Right atrium auricular region (tissue), 2 donors: ENCODE data around the gene EN2. TPM values are rescaled to one million over a fixed set of nuclear protein-coding genes. Genes with fewer than 3 reads are reported as not detected.

Experiments used
- DNase-seq: peaks from one replicate; pipeline ENCODE4 v3.0.0-alpha.2; 2019; ENCODE audit warnings: low spot score
- H3K27ac ChIP-seq, 2 donors: fragments of 200-600 bp; sonication (generic); 1 replicate in 1 of 2; 2 replicates in 1 of 2; pipeline ENCODE4 v1.5.1; 2016 to 2019
- H3K27me3 ChIP-seq, 2 donors: fragments of 200-600 bp; sonication (generic); one replicate each; pipeline versions ENCODE4 v1.5.1 to v1.6.0; 2017 to 2019
- H3K36me3 ChIP-seq: fragments of 200-600 bp; sonication (generic); one replicate; pipeline ENCODE4 v1.5.1; 2016
- H3K4me1 ChIP-seq, 2 donors: fragments of 200-600 bp; sonication (generic); one replicate each; pipeline versions ENCODE4 v1.5.1 to v1.6.0; 2017 to 2019
- H3K4me3 ChIP-seq, 2 donors: fragments of 200-600 bp; sonication (generic); 1 replicate in 1 of 2; 2 replicates in 1 of 2; pipeline ENCODE4 v1.5.1; 2017 to 2019; ENCODE audit warnings: mild to moderate bottlenecking in 1 of 2, moderate library complexity in 1 of 2
- H3K9me3 ChIP-seq, 2 donors: fragments of 200-600 bp; sonication (generic); one replicate each; pipeline ENCODE4 v1.5.1; 2019
- total RNA-seq, 2 donors: library from RNA; depleted of rRNA; stranded (reverse); fragments of >200 nt; gene quantifications; one replicate each; pipeline ENCODE4 v1.1.0, GENCODE V29; 2016
- TF ChIP-seq, protein P1 (sequence below), 2 donors: fragments of 200-600 bp; sonication (generic); IDR thresholded peaks; one replicate each; pipeline ENCODE4 v1.5.1; 2019; ENCODE audit warnings: antibody characterized with exemption in 2 of 2

Gene EN2
- total RNA-seq, 2 donors from 2014 or later: not detected

DNA sequence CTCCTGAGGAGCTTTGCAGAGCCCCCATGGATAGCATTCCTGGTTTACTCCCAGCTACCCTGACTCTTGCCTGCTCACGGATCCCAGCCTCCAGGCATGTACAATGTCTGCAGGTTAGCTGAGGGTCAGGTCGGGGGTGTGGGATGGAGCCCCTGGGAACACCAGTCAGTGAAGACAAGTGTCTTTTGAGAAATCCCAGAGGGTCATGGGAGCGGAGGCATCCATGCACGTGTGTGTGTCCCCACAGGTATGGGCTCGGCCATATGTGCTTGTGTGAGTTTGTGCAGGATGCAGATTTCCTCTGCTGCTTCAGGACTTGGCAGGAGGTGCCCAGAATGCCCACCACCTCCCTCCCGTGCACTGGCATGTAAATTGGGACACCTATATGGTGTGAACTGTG lies 28.3 kb upstream of the EN2 start:
- Histone ChIP-seq H3K4me1 (no peaks in the 10 kb centered on the region), H3K4me3 (no peak overlapping the region), H3K36me3 (no peaks in the 10 kb centered on the region), H3K27me3 (no peaks in the 10 kb centered on the region), H3K27ac (no peak overlapping the region), H3K9me3 (no peaks in the 10 kb centered on the region)
- no peak for DNase-seq
- TF ChIP-seq, protein P1, sequence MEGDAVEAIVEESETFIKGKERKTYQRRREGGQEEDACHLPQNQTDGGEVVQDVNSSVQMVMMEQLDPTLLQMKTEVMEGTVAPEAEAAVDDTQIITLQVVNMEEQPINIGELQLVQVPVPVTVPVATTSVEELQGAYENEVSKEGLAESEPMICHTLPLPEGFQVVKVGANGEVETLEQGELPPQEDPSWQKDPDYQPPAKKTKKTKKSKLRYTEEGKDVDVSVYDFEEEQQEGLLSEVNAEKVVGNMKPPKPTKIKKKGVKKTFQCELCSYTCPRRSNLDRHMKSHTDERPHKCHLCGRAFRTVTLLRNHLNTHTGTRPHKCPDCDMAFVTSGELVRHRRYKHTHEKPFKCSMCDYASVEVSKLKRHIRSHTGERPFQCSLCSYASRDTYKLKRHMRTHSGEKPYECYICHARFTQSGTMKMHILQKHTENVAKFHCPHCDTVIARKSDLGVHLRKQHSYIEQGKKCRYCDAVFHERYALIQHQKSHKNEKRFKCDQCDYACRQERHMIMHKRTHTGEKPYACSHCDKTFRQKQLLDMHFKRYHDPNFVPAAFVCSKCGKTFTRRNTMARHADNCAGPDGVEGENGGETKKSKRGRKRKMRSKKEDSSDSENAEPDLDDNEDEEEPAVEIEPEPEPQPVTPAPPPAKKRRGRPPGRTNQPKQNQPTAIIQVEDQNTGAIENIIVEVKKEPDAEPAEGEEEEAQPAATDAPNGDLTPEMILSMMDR (IDR thresholded peaks at IDR 0.05): no peak

DNA sequence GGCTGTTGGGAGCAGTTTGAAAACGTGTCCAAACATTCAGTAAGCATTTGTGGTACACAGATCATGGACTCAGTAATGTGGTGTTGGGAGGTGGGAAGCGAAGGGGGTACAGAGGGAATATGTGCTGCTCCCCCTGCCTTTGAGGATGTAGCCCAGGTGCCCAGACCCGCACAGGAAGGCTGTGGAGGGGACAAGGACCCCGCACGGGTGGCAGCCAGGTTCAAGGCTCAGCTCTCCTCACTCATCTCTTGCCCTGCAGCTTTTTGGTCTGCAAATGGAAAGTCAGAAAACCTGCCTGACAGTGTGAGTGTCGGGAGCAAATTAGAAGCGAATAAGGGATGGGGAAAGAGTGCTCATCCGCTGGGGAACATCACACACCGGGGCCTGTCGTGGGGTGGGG lies 27.3 kb upstream of the EN2 start:
- no peaks in the 10 kb centered on the region for H3K9me3 ChIP-seq
- DNase-seq: no peak
- H3K4me1 ChIP-seq: no peaks in the 10 kb centered on the region
- H3K27ac ChIP-seq: no peak overlapping the region
- no peaks in the 10 kb centered on the region for H3K36me3 ChIP-seq
- TF ChIP-seq, protein P1 (IDR thresholded peaks at IDR 0.05): no peak
- no peak overlapping the region for H3K4me3 ChIP-seq
- no peaks in the 10 kb centered on the region for H3K27me3 ChIP-seq

DNA sequence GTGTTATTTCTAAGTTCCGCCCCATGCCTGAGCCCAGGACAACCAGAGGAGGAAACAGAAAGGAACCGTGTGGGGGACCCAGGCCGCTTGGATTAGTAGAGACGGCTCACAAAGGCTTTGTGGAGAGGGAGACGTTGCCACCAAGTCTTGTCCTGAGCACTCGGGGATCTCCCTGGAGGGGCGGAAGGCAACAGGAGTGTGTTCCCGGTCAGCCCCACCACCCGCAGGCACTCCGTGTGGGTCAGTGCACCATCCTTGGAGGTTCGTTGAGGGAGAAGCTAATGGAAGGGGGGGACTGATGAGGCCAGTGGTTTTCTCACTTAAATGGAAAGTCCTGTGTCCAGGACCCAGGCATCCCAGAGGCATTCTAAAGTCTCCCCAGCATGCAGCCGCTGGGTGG lies 26.7 kb upstream of the EN2 start:
- Histone ChIP-seq H3K27me3 (no peaks in the 10 kb centered on the region), H3K9me3 (no peaks in the 10 kb centered on the region), H3K27ac (no peak overlapping the region), H3K4me1 (no peaks in the 10 kb centered on the region), H3K4me3 (no peak overlapping the region), H3K36me3 (no peaks in the 10 kb centered on the region)
- no peak for DNase-seq
- TF ChIP-seq, protein P1 (IDR thresholded peaks at IDR 0.05): no peak

DNA sequence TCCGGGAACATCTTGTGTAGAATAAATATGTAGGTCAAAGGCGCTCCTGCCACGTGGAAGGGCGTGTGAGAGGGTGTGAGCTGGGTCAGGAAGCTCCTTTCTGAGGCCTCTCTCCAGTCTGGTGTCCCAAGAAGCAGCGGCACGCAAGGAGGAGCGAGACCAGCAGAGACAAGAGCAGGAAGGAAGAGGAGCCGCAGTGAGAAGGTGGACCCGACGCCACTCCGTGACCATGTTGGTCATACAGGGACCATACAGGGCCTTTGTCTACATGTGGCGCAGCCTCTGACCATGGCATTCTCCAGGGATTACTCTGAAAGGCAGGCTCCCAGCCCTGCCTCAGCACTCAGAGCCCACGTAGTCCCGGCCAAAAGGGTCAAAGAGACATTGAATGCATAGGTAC lies 26.2 kb upstream of the EN2 start:
- H3K4me3 ChIP-seq: no peak overlapping the region
- TF ChIP-seq, protein P1 (IDR thresholded peaks at IDR 0.05): no peak
- DNase-seq: no peak

DNA sequence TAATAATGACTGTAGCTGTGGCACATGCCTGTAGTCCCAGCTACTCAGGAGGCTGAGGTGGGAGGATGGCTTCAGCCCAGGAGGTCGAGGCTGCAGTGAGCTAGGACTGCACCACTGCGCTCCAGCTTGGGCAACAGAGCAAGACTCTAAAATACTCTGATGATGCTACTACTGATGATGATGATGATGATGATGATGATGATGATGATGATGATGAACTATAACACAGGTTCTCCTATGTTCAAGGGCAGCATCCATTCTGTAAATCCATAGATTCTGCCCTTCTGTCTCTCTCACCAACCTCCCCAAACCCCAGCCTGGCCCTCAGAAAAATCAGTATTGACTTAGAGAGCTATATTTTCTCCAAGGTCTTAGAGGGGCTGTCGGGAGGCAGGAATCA lies 22.8 kb upstream of the EN2 start:
- TF ChIP-seq, protein P1 (IDR thresholded peaks at IDR 0.05): no peak
- Histone ChIP-seq H3K4me3 (no peak overlapping the region), H3K27ac (no peak overlapping the region), H3K9me3 (no peaks in the 10 kb centered on the region), H3K4me1 (no peaks in the 10 kb centered on the region), H3K27me3 (no peaks in the 10 kb centered on the region), H3K36me3 (no peaks in the 10 kb centered on the region)
- no peak for DNase-seq

More for the DNA sequence above, 26.2 kb upstream of the EN2 start:
- no peak overlapping the region for H3K27ac ChIP-seq
- H3K9me3 ChIP-seq: no peaks in the 10 kb centered on the region
- H3K27me3 ChIP-seq: no peaks in the 10 kb centered on the region
- no peaks in the 10 kb centered on the region for H3K36me3 ChIP-seq
- no peaks in the 10 kb centered on the region for H3K4me1 ChIP-seq

DNA sequence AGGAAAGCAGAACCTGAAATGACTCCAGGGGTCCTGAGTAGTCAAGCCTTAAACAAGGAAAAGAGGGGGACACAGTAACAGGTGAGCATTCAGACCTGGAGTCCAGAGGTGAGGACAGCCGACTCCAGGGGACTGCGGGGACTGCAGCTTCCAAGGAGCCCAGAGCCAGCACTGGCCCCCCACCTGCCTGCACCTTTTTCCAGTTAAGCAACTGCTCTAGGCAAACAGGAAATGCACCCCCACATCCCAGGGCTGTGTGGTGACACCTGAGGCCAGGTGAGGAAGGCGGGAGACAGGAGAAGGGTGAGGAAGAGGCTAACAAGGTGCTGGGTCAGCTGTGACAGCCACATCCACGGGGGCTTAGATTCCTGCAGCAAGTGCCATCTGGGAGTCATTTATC lies 20.1 kb upstream of the EN2 start:
- H3K9me3 ChIP-seq: no peaks in the 10 kb centered on the region
- H3K27ac ChIP-seq: no peak overlapping the region
- H3K36me3 ChIP-seq: no peaks in the 10 kb centered on the region
- DNase-seq: no peak
- H3K4me1 ChIP-seq: no peaks in the 10 kb centered on the region
- H3K4me3 ChIP-seq: no peak overlapping the region
- TF ChIP-seq, protein P1 (IDR thresholded peaks at IDR 0.05): no peak
- no peaks in the 10 kb centered on the region for H3K27me3 ChIP-seq
